H1 (cell line): ENCODE results near the gene SPAST. TPM values are rescaled to one million over a fixed set of nuclear protein-coding genes. Genes with fewer than 3 reads are reported as not detected.

Source experiments
- CTBP2 ChIP-seq: IDR thresholded peaks from 2 replicates; pipeline ENCODE4 v1.7.0; 2011; ENCODE audit warnings: borderline replicate concordance, mild to moderate bottlenecking, moderate library complexity, mixed read lengths, low read length; ENCODE audit not compliant: insufficient read depth, insufficient read length
- JUN ChIP-seq: IDR thresholded peaks from 2 replicates; pipeline ENCODE4 v1.6.1; 2011; ENCODE audit warnings: low read depth, mild to moderate bottlenecking, improper control_type of control experiment, low read length
- POU5F1 ChIP-seq: IDR thresholded peaks from 2 replicates; pipeline ENCODE4 v1.6.1; 2011; ENCODE audit warnings: low read depth, mild to moderate bottlenecking, low read length, moderate library complexity
- RBBP5 ChIP-seq: IDR thresholded peaks from 2 replicates; pipeline ENCODE4 v1.7.1; 2012; ENCODE audit warnings: low read depth, mild to moderate bottlenecking, inconsistent platforms, low read length, moderate library complexity, borderline replicate concordance
- RXRA ChIP-seq: IDR thresholded peaks from 2 replicates; pipeline ENCODE4 v1.6.1; 2011; ENCODE audit warnings: low read depth, mild to moderate bottlenecking, low read length, moderate library complexity; ENCODE audit not compliant: insufficient read depth
- TEAD4 ChIP-seq: IDR thresholded peaks from 2 replicates; pipeline ENCODE4 v1.6.1; 2012; ENCODE audit warnings: low read depth, low read length, inconsistent platforms, mixed read lengths
- polyA plus RNA-seq, 7 experiments: library from polyadenylated mRNA; depleted of rRNA in 3 of 7; stranded (reverse) in 5 of 7; unstranded in 2 of 7; fragments of >200 nt in 5 of 7; fragments of 200-250 nt in 2 of 7; gene quantifications; 1 replicate in 5 of 7; 2 replicates in 1 of 7; 4 replicates in 1 of 7; pipeline versions ENCODE4 v1.2.1 to v1.2.3, GENCODE V29; 2011 to 2013; ENCODE audit warnings: missing spikeins in 2 of 7, mixed read lengths in 2 of 7
- total RNA-seq: library from RNA; stranded (reverse); fragmentation: NEBNext Ultra II Directional; extraction: Animal tissue kit (Norgen Biotek cat#: 25700); gene quantifications from 2 replicates; pipeline ENCODE4 v1.2.1, GENCODE V29; 2021

The SPAST gene
- total and polyA plus RNA-seq, 2 of the 8 experiments (the other 6 are each of a cell fraction or from before 2014, with no cell fraction given) = 4.4 to 36.0 TPM

DNA sequence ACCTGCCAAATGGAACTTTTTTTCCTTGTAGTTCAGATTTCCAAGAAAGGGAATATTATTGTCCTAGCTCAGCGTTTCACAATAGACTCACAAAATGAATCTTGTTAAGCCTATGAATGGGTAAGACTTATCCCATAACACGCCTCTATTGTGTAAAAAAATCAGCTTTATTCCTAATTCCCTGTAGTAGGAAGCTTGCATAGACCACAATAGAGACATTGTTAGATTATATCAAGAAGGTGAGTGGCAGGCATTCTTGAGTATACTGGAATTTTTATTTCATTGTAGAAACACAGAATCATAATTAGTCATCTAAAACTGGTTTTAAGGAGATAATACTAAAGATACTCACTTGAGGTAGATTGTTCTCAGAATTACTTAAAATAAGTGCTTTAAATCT lies 55.8 kb downstream of the SPAST start (continued):
- no peak for TF ChIP-seq JUN
- no peak for TF ChIP-seq RXRA
- no peak for TF ChIP-seq TEAD4
- TF ChIP-seq RBBP5 = no peak
- TF ChIP-seq CTBP2 = no peak
- TF ChIP-seq POU5F1 = no peak
